H1 (cell line): Measurements from ENCODE around the gene ADAM12. TPM values are rescaled to one million over a fixed set of nuclear protein-coding genes. Genes with fewer than 3 reads are reported as not detected.

Experiments used
- CTCF ChIA-PET: fragments of 300-600 bp; sonication (Branson Sonifier 250); formaldehyde crosslinking; loops from one replicate; lab custom pipeline; 2021; ENCODE audit not compliant: partially characterized antibody; lab: Charles Lee
- POLR2A ChIA-PET: fragments of 300-600 bp; sonication (Branson Sonifier 250); formaldehyde crosslinking; loops from one replicate; lab custom pipeline; 2021; ENCODE audit warnings: inconsistent platforms; ENCODE audit not compliant: partially characterized antibody; lab: Charles Lee
- DNase-seq, 2 experiments: peaks; one replicate each; pipeline versions ENCODE4 v3.0.0 to v3.0.0-alpha.2; 2010 to 2022; ENCODE audit warnings: low spot score in 2 of 2, low read depth in 1 of 2, mixed read lengths in 1 of 2
- FAIRE-seq: peaks from 2 replicates; lab custom pipeline; 2011; peaks lifted over from hg19 to GRCh38; lab: Jason Lieb, UNC
- H2AFZ ChIP-seq: 2 replicates; pipeline ENCODE4 v1.8.1; 2012; ENCODE audit warnings: low read length, inconsistent platforms
- H2AK5ac ChIP-seq: 2 replicates; pipeline ENCODE4 v1.6.1; 2013; ENCODE audit warnings: low read depth, low read length
- H2BK120ac ChIP-seq: replicated peaks from 2 replicates; pipeline ENCODE3; 2013; ENCODE audit warnings: low read depth, low read length, inconsistent platforms
- H2BK12ac ChIP-seq: 2 replicates; pipeline ENCODE4 v1.6.1; 2013; ENCODE audit warnings: low read depth, low read length
- H2BK15ac ChIP-seq: 2 replicates; pipeline ENCODE4 v1.6.1; 2013; ENCODE audit warnings: low read length
- H2BK20ac ChIP-seq: 2 replicates; pipeline ENCODE4 v1.6.1; 2013; ENCODE audit warnings: low read length
- H2BK5ac ChIP-seq: 2 replicates; pipeline ENCODE4 v1.6.1; 2013; ENCODE audit warnings: low read depth, low read length
- H3K14ac ChIP-seq: 2 replicates; pipeline ENCODE4 v1.6.1; 2013; ENCODE audit warnings: inconsistent platforms; ENCODE audit not compliant: insufficient read length
- H3K18ac ChIP-seq: 2 replicates; pipeline ENCODE4 v1.6.1; 2013; ENCODE audit warnings: low read length; ENCODE audit errors: extremely low read depth
- H3K23ac ChIP-seq: 2 replicates; pipeline ENCODE4 v1.6.1; 2013; ENCODE audit warnings: inconsistent platforms; ENCODE audit not compliant: insufficient read length
- H3K23me2 ChIP-seq: 2 replicates; pipeline ENCODE4 v1.6.1; 2013; ENCODE audit warnings: low read depth, low read length
- H3K27ac ChIP-seq: 2 replicates; pipeline ENCODE4 v1.6.1; 2011; ENCODE audit warnings: low read depth, low read length, inconsistent platforms
- H3K27me3 ChIP-seq, 4 experiments: replicated peaks in 1 of 4; 1 replicate in 1 of 4; 2 replicates in 3 of 4; pipeline versions ENCODE4 v1.6.1 to v1.8.1; 2011 to 2013; ENCODE audit warnings: low read length in 3 of 4, mild to moderate bottlenecking in 3 of 4, inconsistent platforms in 2 of 4, mixed read lengths in 2 of 4, moderate library complexity in 1 of 4; ENCODE audit not compliant: control insufficient read depth in 3 of 4, insufficient read depth in 3 of 4; ENCODE audit errors: extremely low read depth in 1 of 4
- H3K36me3 ChIP-seq, 4 experiments: 2 replicates each; pipeline versions ENCODE4 v1.6.1 to v1.8.1; 2011 to 2013; ENCODE audit warnings: mild to moderate bottlenecking in 4 of 4, low read length in 3 of 4, moderate library complexity in 2 of 4, control low read depth in 1 of 4, inconsistent platforms in 1 of 4; ENCODE audit not compliant: insufficient read depth in 4 of 4, control insufficient read depth in 2 of 4
- H3K4ac ChIP-seq: replicated peaks from 2 replicates; pipeline ENCODE3; 2013; ENCODE audit warnings: low read length, low read depth, mixed read lengths, inconsistent platforms; ENCODE audit not compliant: insufficient read length
- H3K4me1 ChIP-seq, 4 experiments: replicated peaks in 1 of 4; 1 replicate in 1 of 4; 2 replicates in 3 of 4; pipeline versions ENCODE4 v1.6.1 to v1.8.1; 2011 to 2013; ENCODE audit warnings: low read length in 3 of 4, inconsistent platforms in 2 of 4, mixed read lengths in 1 of 4; ENCODE audit not compliant: insufficient read depth in 4 of 4, control insufficient read depth in 3 of 4
- H3K4me2 ChIP-seq, 2 experiments: 2 replicates each; pipeline versions ENCODE4 v1.6.1 to v1.8.1; 2011 to 2013; ENCODE audit warnings: low read depth in 2 of 2, low read length in 2 of 2, control low read depth in 1 of 2, inconsistent platforms in 1 of 2, mild to moderate bottlenecking in 1 of 2; ENCODE audit not compliant: insufficient read depth in 1 of 2
- H3K4me3 ChIP-seq, 4 experiments: fragments of 200-600, 300-600 bp in 1 of 4; sonication (generic), shearing (Covaris generic), sonication (Bioruptor Twin) in 1 of 4; 2 replicates each; pipeline versions ENCODE4 v1.5.1 to v1.8.1; 2011 to 2016; ENCODE audit warnings: low read length in 4 of 4, low read depth in 3 of 4, control low read depth in 2 of 4, inconsistent platforms in 2 of 4, mild to moderate bottlenecking in 2 of 4, mixed read lengths in 1 of 4, moderate library complexity in 1 of 4; ENCODE audit not compliant: insufficient read depth in 2 of 4; ENCODE audit errors: extremely low read depth in 1 of 4
- H3K56ac ChIP-seq: replicated peaks from 2 replicates; pipeline ENCODE3; 2013; ENCODE audit warnings: low read depth, mild to moderate bottlenecking, mixed read lengths, low read length, inconsistent platforms; ENCODE audit not compliant: insufficient read length
- H3K79me1 ChIP-seq: 2 replicates; pipeline ENCODE4 v1.6.1; 2013; ENCODE audit warnings: low read depth, low read length, control low read depth
- H3K79me2 ChIP-seq, 2 experiments: 2 replicates each; pipeline versions ENCODE4 v1.6.1 to v1.8.1; 2012 to 2013; ENCODE audit warnings: low read length in 2 of 2, mild to moderate bottlenecking in 2 of 2, inconsistent platforms in 1 of 2; ENCODE audit not compliant: insufficient read depth in 2 of 2, control insufficient read depth in 1 of 2
- H3K9ac ChIP-seq, 4 experiments: replicated peaks in 1 of 4; 1 replicate in 1 of 4; 2 replicates in 3 of 4; pipeline versions ENCODE4 v1.6.1 to v1.8.1; 2011 to 2013; ENCODE audit warnings: low read depth in 3 of 4, low read length in 3 of 4, control low read depth in 2 of 4, mild to moderate bottlenecking in 2 of 4, moderate library complexity in 2 of 4, inconsistent platforms in 1 of 4; ENCODE audit errors: extremely low read depth in 1 of 4
- H3K9me3 ChIP-seq, 2 experiments: 2 replicates each; pipeline versions ENCODE4 v1.6.1 to v1.8.1; 2012 to 2013; ENCODE audit warnings: mild to moderate bottlenecking in 2 of 2, moderate library complexity in 2 of 2, control low read depth in 1 of 2, inconsistent platforms in 1 of 2, low read depth in 1 of 2, low read length in 1 of 2, mixed read lengths in 1 of 2; ENCODE audit not compliant: insufficient read depth in 2 of 2
- H4K20me1 ChIP-seq, 2 experiments: replicated peaks in 1 of 2; 2 replicates each; pipeline versions ENCODE3 to v1.8.1; 2011 to 2013; ENCODE audit warnings: inconsistent platforms in 2 of 2, low read length in 2 of 2, mild to moderate bottlenecking in 1 of 2; ENCODE audit not compliant: insufficient read depth in 2 of 2, control insufficient read depth in 1 of 2
- H4K5ac ChIP-seq: 2 replicates; pipeline ENCODE4 v1.6.1; 2013; ENCODE audit warnings: low read length, low read depth, mixed read lengths, inconsistent platforms; ENCODE audit not compliant: insufficient read length
- H4K8ac ChIP-seq: 2 replicates; pipeline ENCODE4 v1.8.0; 2013; ENCODE audit warnings: mild to moderate bottlenecking, moderate library complexity, low read length, inconsistent platforms; ENCODE audit not compliant: insufficient read depth; ENCODE audit errors: extremely low read depth
- H4K91ac ChIP-seq: replicated peaks from 2 replicates; pipeline ENCODE3; 2013; ENCODE audit warnings: low read length, mixed read lengths, inconsistent platforms; ENCODE audit not compliant: insufficient read length
- CTBP2 ChIP-seq: IDR thresholded peaks from 2 replicates; pipeline ENCODE4 v1.7.0; 2011; ENCODE audit warnings: borderline replicate concordance, mild to moderate bottlenecking, moderate library complexity, mixed read lengths, low read length; ENCODE audit not compliant: insufficient read depth, insufficient read length
- EP300 ChIP-seq, 2 experiments: IDR thresholded peaks; 1 replicate in 1 of 2; 2 replicates in 1 of 2; pipeline ENCODE4 v1.6.1; 2011 to 2012; ENCODE audit warnings: low read depth in 2 of 2, low read length in 2 of 2, mild to moderate bottlenecking in 2 of 2, borderline replicate concordance in 1 of 2, inconsistent platforms in 1 of 2, moderate library complexity in 1 of 2
- MAFK ChIP-seq: IDR thresholded peaks from 2 replicates; pipeline ENCODE4 v1.6.1; 2012; ENCODE audit warnings: low read depth, mild to moderate bottlenecking, improper control_type of control experiment, low read length
- NRF1 ChIP-seq: IDR thresholded peaks from 2 replicates; pipeline ENCODE4 v1.6.1; 2011; ENCODE audit warnings: mild to moderate bottlenecking, low read depth, low read length, improper control_type of control experiment
- SIX5 ChIP-seq: IDR thresholded peaks from 2 replicates; pipeline ENCODE4 v1.6.1; 2011; ENCODE audit warnings: mild to moderate bottlenecking, low read depth, low read length
- SP4 ChIP-seq: IDR thresholded peaks from 2 replicates; pipeline ENCODE4 v1.6.1; 2012; ENCODE audit warnings: low read length, inconsistent platforms
- USF2 ChIP-seq: IDR thresholded peaks from 2 replicates; pipeline ENCODE4 v1.6.1; 2011; ENCODE audit warnings: low read length, improper control_type of control experiment
- WGBS, 2 experiments: shearing (Covaris generic) in 1 of 2; methylation state at CpG; one replicate each; pipeline versions ENCODE4 v1.1.6 to v1.1.7; 2013 to 2015; ENCODE audit warnings: low lambda C conversion rate in 2 of 2, mixed read lengths in 2 of 2, inconsistent platforms in 1 of 2, low coverage in 1 of 2, missing lambda C conversion rate in 1 of 2; ENCODE audit not compliant: insufficient replicate concordance in 2 of 2, insufficient coverage in 1 of 2, insufficient read length in 1 of 2; ENCODE audit errors: extremely low coverage in 1 of 2, missing lambda C conversion rate in 1 of 2; 5-methylcytosine and 5-hydroxymethylcytosine counted together
- polyA plus RNA-seq, 7 experiments: library from polyadenylated mRNA; depleted of rRNA in 3 of 7; stranded (reverse) in 5 of 7; unstranded in 2 of 7; fragments of >200 nt in 5 of 7; fragments of 200-250 nt in 2 of 7; gene quantifications; 1 replicate in 5 of 7; 2 replicates in 1 of 7; 4 replicates in 1 of 7; pipeline versions ENCODE4 v1.2.1 to v1.2.3, GENCODE V29; 2011 to 2013; ENCODE audit warnings: missing spikeins in 2 of 7, mixed read lengths in 2 of 7
- total RNA-seq: library from RNA; stranded (reverse); fragmentation: NEBNext Ultra II Directional; extraction: Animal tissue kit (Norgen Biotek cat#: 25700); gene quantifications from 2 replicates; pipeline ENCODE4 v1.2.1, GENCODE V29; 2021

ADAM12 gene
- total and polyA plus RNA-seq, 2 of the 8 experiments (the other 6 are each of a cell fraction or from before 2014, with no cell fraction given) = 0.07 to 0.17 TPM

GRCh38 chr10:126204320-126204719, 184.0 kb downstream of the ADAM12 start:
- Histone ChIP-seq H3K9me3 (no peaks in the 10 kb centered on the region; a peak in 1 of 4 replicates), H2BK15ac (no peak overlapping the region), H4K91ac (peak overlapping the region; percentile 47), H3K27me3 (no peaks in the 10 kb centered on the region), H3K4me2 (no peak overlapping the region), H4K8ac (no peak overlapping the region), H3K23ac (no peak overlapping the region), H3K27ac (no peak overlapping the region), H2AFZ (peak overlapping the region; percentile 84), H3K23me2 (no peaks in the 10 kb centered on the region), H2BK20ac (no peak overlapping the region), H2BK120ac (no peak overlapping the region), H3K56ac (no peak overlapping the region), H4K20me1 (no peaks in the 10 kb centered on the region), H3K18ac (no peak overlapping the region), H2BK5ac (no peak overlapping the region), H3K79me1 (no peaks in the 10 kb centered on the region), H3K36me3 (no peaks in the 10 kb centered on the region), H3K4me3 (no peak overlapping the region), H3K14ac (no peak overlapping the region), H3K4me1 (no peaks in the 10 kb centered on the region), H4K5ac (no peak overlapping the region), H3K4ac (no peak overlapping the region), H3K79me2 (no peaks in the 10 kb centered on the region), H3K9ac (no peak overlapping the region), H2BK12ac (no peak overlapping the region), H2AK5ac (no peak overlapping the region)
- DNase-seq (no peak), FAIRE-seq (no peak)
- TF ChIP-seq SP4 (no peak), NRF1 (no peak), CTBP2 (no peak), EP300 (IDR thresholded peaks at IDR 0.05; ENCODE audit: borderline replicate concordance in 1 of 2, low read depth in 2 of 2, low read length in 2 of 2) (no peak), SIX5 (no peak), USF2 (no peak), MAFK (0 out of 2 replicates have a peak, but pooled peaks have one; percentile 3)
- POLR2A ChIA-PET = no interaction called here
- 91% methylated on average over 4 of the region's 4 CpGs; no CpG with 5 or more reads in 1 of the 2 experiments for WGBS, 2 experiments
- CTCF ChIA-PET = interaction anchor here (1.0 kb wide), 1 partner anchor 11 kb away, joined by 3 read pairs; no protein-coding TSS in a partner anchor
